Neural progenitor cell (in vitro differentiated cells): Measurements from ENCODE around the gene GABRG3.

Source experiments
- CTCF ChIP-seq: fragments of 200-600 bp; sonication (generic); IDR thresholded peaks from 2 replicates; pipeline ENCODE4 v1.5.1; 2017; ENCODE audit warnings: antibody characterized with exemption, mild to moderate bottlenecking
- EZH2 ChIP-seq: fragments of 200-600 bp; sonication (generic); IDR thresholded peaks from 2 replicates; pipeline ENCODE4 v1.6.1; 2017; ENCODE audit warnings: antibody characterized with exemption, mild to moderate bottlenecking, moderate library complexity
- EZH2phosphoT487 ChIP-seq: fragments of 200-600 bp; sonication (generic); IDR thresholded peaks from 2 replicates; pipeline ENCODE4 v1.6.1; 2017; ENCODE audit warnings: antibody characterized with exemption

- no peak for TF ChIP-seq CTCF
- TF ChIP-seq EZH2phosphoT487: no peak
- TF ChIP-seq EZH2: no peak
These were observed 456.3 kb downstream of the GABRG3 start for GRCh38 chr15:27427276-27427675.
